Measurements from ENCODE around the gene SCARF2. TPM values are rescaled to one million over a fixed set of nuclear protein-coding genes. Genes with fewer than 3 reads are reported as not detected.
A peak's percentile ranks its signal among the peaks of the same experiment; 100 is the strongest.

Gene SCARF2
- total RNA-seq, 2 experiments from 2014 or later = 1.1 to 1.2 TPM

GRCh38 chr22:20426259-20426615 is 11.4 kb downstream of the SCARF2 start:
- DNase-seq = no peak
- Mint-ChIP-seq H3K36me3 (ENCODE audit: low read depth) (peaks cover 4% of the 10 kb centered on the region), H3K9me3 (no peaks in the 10 kb centered on the region), H3K4me3 (no peak overlapping the region), H3K27me3 (peaks cover 41% of the 10 kb centered on the region), H3K4me1 (peaks cover 12% of the 10 kb centered on the region), H3K27ac (no peak overlapping the region)
- ChIA-PET CTCF (interaction anchor here (1.8 kb wide), 1 partner anchor 8 kb away, joined by 10 read pairs; no protein-coding TSS in a partner anchor), POLR2A (no interaction called here)

GRCh38 chr22:20425566-20426258 is 11.9 kb downstream of the SCARF2 start:
- no peak for DNase-seq
- ChIA-PET CTCF (interaction anchor here (1.8 kb wide), 1 partner anchor 7 kb away, joined by 10 read pairs; no protein-coding TSS in a partner anchor), POLR2A (no interaction called here)
- H3K4me1 Mint-ChIP-seq = peaks cover 10% of the 10 kb centered on the region
- no peaks in the 10 kb centered on the region for H3K9me3 Mint-ChIP-seq
- H3K27ac Mint-ChIP-seq = no peak overlapping the region
- H3K4me3 Mint-ChIP-seq = no peak overlapping the region
- peaks cover 4% of the 10 kb centered on the region for H3K36me3 Mint-ChIP-seq (ENCODE audit: low read depth)
- H3K27me3 Mint-ChIP-seq = peaks cover 38% of the 10 kb centered on the region

- ChIA-PET POLR2A (no interaction called here), CTCF (no interaction called here)
Observed at GRCh38 chr22:20424932-20425565, 12.6 kb downstream of the SCARF2 start.

GRCh38 chr22:20424568-20424931 is 13.1 kb downstream of the SCARF2 start:
- Mint-ChIP-seq H3K36me3 (ENCODE audit: low read depth) (peaks cover 4% of the 10 kb centered on the region), H3K9me3 (no peaks in the 10 kb centered on the region), H3K4me3 (no peak overlapping the region), H3K4me1 (peaks cover 6% of the 10 kb centered on the region), H3K27ac (no peak overlapping the region), H3K27me3 (peaks cover 33% of the 10 kb centered on the region)
- ChIA-PET CTCF (no interaction called here), POLR2A (no interaction called here)
- no peak for DNase-seq

More at GRCh38 chr22:20424932-20425565, 12.6 kb downstream of the SCARF2 start:
- no peaks in the 10 kb centered on the region for H3K9me3 Mint-ChIP-seq
- H3K27ac Mint-ChIP-seq = no peak overlapping the region
- peaks cover 6% of the 10 kb centered on the region for H3K4me1 Mint-ChIP-seq
- peaks cover 33% of the 10 kb centered on the region for H3K27me3 Mint-ChIP-seq
- no peak for DNase-seq
- peak overlapping the region; percentile 15 for H3K4me3 Mint-ChIP-seq
- peaks cover 4% of the 10 kb centered on the region for H3K36me3 Mint-ChIP-seq (ENCODE audit: low read depth)

GRCh38 chr22:20423906-20424551 is 13.6 kb downstream of the SCARF2 start:
- no peak overlapping the region for H3K4me3 Mint-ChIP-seq
- POLR2A ChIA-PET = no interaction called here
- CTCF ChIA-PET = interaction anchor here (0.6 to 1.0 kb wide), 2 partner anchors 20 to 281 kb away, joined by 4 to 5 read pairs; no protein-coding TSS in a partner anchor

GRCh38 chr22:20423008-20423905 is 14.4 kb downstream of the SCARF2 start:
- CTCF ChIA-PET = interaction anchor here (0.6 to 1.0 kb wide), 2 partner anchors 21 to 282 kb away, joined by 4 to 5 read pairs; no protein-coding TSS in a partner anchor
- Mint-ChIP-seq H3K27ac (no peak overlapping the region), H3K4me1 (peaks cover 7% of the 10 kb centered on the region), H3K36me3 (ENCODE audit: low read depth) (peaks cover 4% of the 10 kb centered on the region), H3K27me3 (peaks cover 22% of the 10 kb centered on the region), H3K9me3 (no peaks in the 10 kb centered on the region), H3K4me3 (no peak overlapping the region)
- DNase-seq = no peak
- POLR2A ChIA-PET = no interaction called here

More at GRCh38 chr22:20423906-20424551, 13.6 kb downstream of the SCARF2 start:
- Mint-ChIP-seq H3K27me3 (peaks cover 28% of the 10 kb centered on the region), H3K4me1 (peaks cover 8% of the 10 kb centered on the region), H3K27ac (no peak overlapping the region), H3K36me3 (ENCODE audit: low read depth) (peaks cover 4% of the 10 kb centered on the region), H3K9me3 (no peaks in the 10 kb centered on the region)
- no peak for DNase-seq

- H3K4me3 Mint-ChIP-seq = no peak overlapping the region
- H3K9me3 Mint-ChIP-seq = no peaks in the 10 kb centered on the region
- H3K27me3 Mint-ChIP-seq = peaks cover 18% of the 10 kb centered on the region
- H3K36me3 Mint-ChIP-seq (ENCODE audit: low read depth) = peaks cover 4% of the 10 kb centered on the region
- ChIA-PET POLR2A (no interaction called here), CTCF (no interaction called here)
- peaks cover 8% of the 10 kb centered on the region for H3K4me1 Mint-ChIP-seq
- no peak for DNase-seq
- H3K27ac Mint-ChIP-seq = no peak overlapping the region
Observed at GRCh38 chr22:20422271-20423007, 15.2 kb downstream of the SCARF2 start.

- H3K27ac Mint-ChIP-seq = no peak overlapping the region
- H3K4me1 Mint-ChIP-seq = peaks cover 8% of the 10 kb centered on the region
- H3K4me3 Mint-ChIP-seq = no peak overlapping the region
- ChIA-PET POLR2A (no interaction called here), CTCF (no interaction called here)
- H3K36me3 Mint-ChIP-seq (ENCODE audit: low read depth) = no peaks in the 10 kb centered on the region
- no peaks in the 10 kb centered on the region for H3K9me3 Mint-ChIP-seq
- H3K27me3 Mint-ChIP-seq = peaks cover 9% of the 10 kb centered on the region
- DNase-seq = no peak
Observed at GRCh38 chr22:20421507-20421874, 16.1 kb downstream of the SCARF2 start.

GRCh38 chr22:20420157-20420842 is 17.3 kb downstream of the SCARF2 start:
- ChIA-PET POLR2A (no interaction called here), CTCF (no interaction called here)
- no peaks in the 10 kb centered on the region for H3K36me3 Mint-ChIP-seq (ENCODE audit: low read depth)
- no peaks in the 10 kb centered on the region for H3K9me3 Mint-ChIP-seq
- H3K4me1 Mint-ChIP-seq = peaks cover 8% of the 10 kb centered on the region
- no peak overlapping the region for H3K4me3 Mint-ChIP-seq
- H3K27ac Mint-ChIP-seq = no peak overlapping the region
- H3K27me3 Mint-ChIP-seq = peaks cover 13% of the 10 kb centered on the region
- DNase-seq = no peak

GRCh38 chr22:20419664-20419951 is 18.0 kb downstream of the SCARF2 start:
- ChIA-PET CTCF (interaction anchor here (0.6 to 2.4 kb wide), 3 partner anchors 37 to 649 kb away, joined by 4 to 12 read pairs (median 7); no protein-coding TSS in a partner anchor), POLR2A (no interaction called here)
- H3K27me3 Mint-ChIP-seq = peaks cover 16% of the 10 kb centered on the region
- no peak for DNase-seq
- no peaks in the 10 kb centered on the region for H3K36me3 Mint-ChIP-seq (ENCODE audit: low read depth)
- H3K9me3 Mint-ChIP-seq = no peaks in the 10 kb centered on the region
- H3K27ac Mint-ChIP-seq = no peak overlapping the region
- H3K4me3 Mint-ChIP-seq = no peak overlapping the region
- peaks cover 8% of the 10 kb centered on the region for H3K4me1 Mint-ChIP-seq

GRCh38 chr22:20418211-20418788 is 19.3 kb downstream of the SCARF2 start:
- CTCF ChIA-PET = interaction anchor here (0.6 to 2.4 kb wide), 24 partner anchors 9 to 656 kb away, joined by 3 to 12 read pairs (median 4); partner anchors contain the start of gene KLHL22
- peak; percentile 78 for DNase-seq
- Mint-ChIP-seq H3K36me3 (ENCODE audit: low read depth) (no peaks in the 10 kb centered on the region), H3K4me1 (peaks cover 6% of the 10 kb centered on the region), H3K4me3 (no peak overlapping the region), H3K27me3 (peaks cover 12% of the 10 kb centered on the region), H3K27ac (no peak overlapping the region), H3K9me3 (no peaks in the 10 kb centered on the region)
- POLR2A ChIA-PET = interaction anchor here (0.6 kb wide), 1 partner anchor 38 kb away, joined by 3 read pairs; no protein-coding TSS in a partner anchor
